KMS-11 (cell line): ENCODE measurements around the gene PSAP.

ENCODE experiments used
- H2AFZ ChIP-seq: fragments of 200-600 bp; sonication (generic); 2 replicates; pipeline ENCODE4 v1.6.1; 2016; ENCODE audit warnings: antibody characterized with exemption, mixed run types, low read depth
- H3K27ac ChIP-seq: fragments of 200-600 bp; sonication (generic); 2 replicates; pipeline ENCODE4 v1.6.1; 2016; ENCODE audit warnings: mild to moderate bottlenecking, mixed run types
- H3K27me3 ChIP-seq: fragments of 200-600 bp; sonication (generic); 2 replicates; pipeline ENCODE4 v1.6.1; 2017; ENCODE audit warnings: mild to moderate bottlenecking, low read depth, mixed run types, moderate library complexity; ENCODE audit not compliant: insufficient read depth
- H3K36me3 ChIP-seq: fragments of 200-600 bp; sonication (generic); 2 replicates; pipeline ENCODE4 v1.6.1; 2017; ENCODE audit warnings: mild to moderate bottlenecking, mixed run types; ENCODE audit not compliant: insufficient read depth
- H3K4me1 ChIP-seq: fragments of 200-600 bp; sonication (generic); 2 replicates; pipeline ENCODE4 v1.6.1; 2016; ENCODE audit warnings: mild to moderate bottlenecking, low read depth, mixed run types; ENCODE audit not compliant: poor library complexity, severe bottlenecking
- H3K4me2 ChIP-seq: fragments of 200-600 bp; sonication (generic); 2 replicates; pipeline ENCODE4 v1.7.0; 2016; ENCODE audit warnings: mild to moderate bottlenecking, mixed run types
- H3K4me3 ChIP-seq: fragments of 200-600 bp; sonication (generic); IDR thresholded peaks from 2 replicates; pipeline ENCODE4 v1.6.1; 2017; ENCODE audit warnings: low read depth, low read length, mixed read lengths; ENCODE audit not compliant: insufficient read depth
- H3K79me2 ChIP-seq: fragments of 200-600 bp; sonication (generic); 2 replicates; pipeline ENCODE4 v1.6.1; 2016; ENCODE audit warnings: low read depth, mixed run types; ENCODE audit not compliant: insufficient read depth
- H3K9ac ChIP-seq: fragments of 200-600 bp; sonication (generic); 2 replicates; pipeline ENCODE4 v1.6.1; 2016; ENCODE audit warnings: mild to moderate bottlenecking, mixed run types
- H4K20me1 ChIP-seq: fragments of 200-600 bp; sonication (generic); 2 replicates; pipeline ENCODE4 v1.6.1; 2016; ENCODE audit warnings: mild to moderate bottlenecking, mixed run types; ENCODE audit not compliant: insufficient read depth
- TF ChIP-seq, protein P1 (sequence below): fragments of 200-600 bp; sonication (generic); conservative IDR thresholded peaks from 2 replicates; pipeline ENCODE4 v1.6.1; 2017; ENCODE audit warnings: low read depth, mild to moderate bottlenecking, antibody characterized with exemption, low read length, moderate library complexity, mixed read lengths

Gene PSAP

DNA sequence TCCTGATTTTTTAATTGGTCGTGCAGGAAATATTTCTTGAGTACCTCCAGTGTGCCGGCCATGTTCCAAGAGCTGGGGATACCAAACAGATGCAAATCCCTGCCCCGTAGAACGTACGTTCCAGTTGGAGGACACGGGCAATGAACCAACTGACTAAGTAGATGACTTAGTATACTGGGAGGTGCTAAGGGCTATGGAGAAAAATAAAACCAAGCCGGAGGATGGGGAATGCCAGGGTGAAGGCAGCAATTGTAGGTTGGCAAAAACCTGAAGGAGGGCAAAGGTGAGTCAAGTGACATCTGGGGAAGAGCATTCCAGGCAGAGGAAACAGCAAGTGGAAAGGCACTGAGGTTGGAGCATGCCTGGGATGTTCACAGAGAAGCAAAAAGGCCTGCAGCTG lies 70.9 kb downstream of the PSAP start:
- Histone ChIP-seq H3K4me1 (no peaks in the 10 kb centered on the region), H3K79me2 (no peaks in the 10 kb centered on the region), H2AFZ (no peak overlapping the region), H3K4me2 (no peak overlapping the region), H3K36me3 (no peaks in the 10 kb centered on the region), H3K27me3 (peaks cover 58% of the 10 kb centered on the region), H3K9ac (no peak overlapping the region), H3K27ac (no peak overlapping the region), H3K4me3 (no peak overlapping the region), H4K20me1 (no peaks in the 10 kb centered on the region)
- TF ChIP-seq, protein P1, sequence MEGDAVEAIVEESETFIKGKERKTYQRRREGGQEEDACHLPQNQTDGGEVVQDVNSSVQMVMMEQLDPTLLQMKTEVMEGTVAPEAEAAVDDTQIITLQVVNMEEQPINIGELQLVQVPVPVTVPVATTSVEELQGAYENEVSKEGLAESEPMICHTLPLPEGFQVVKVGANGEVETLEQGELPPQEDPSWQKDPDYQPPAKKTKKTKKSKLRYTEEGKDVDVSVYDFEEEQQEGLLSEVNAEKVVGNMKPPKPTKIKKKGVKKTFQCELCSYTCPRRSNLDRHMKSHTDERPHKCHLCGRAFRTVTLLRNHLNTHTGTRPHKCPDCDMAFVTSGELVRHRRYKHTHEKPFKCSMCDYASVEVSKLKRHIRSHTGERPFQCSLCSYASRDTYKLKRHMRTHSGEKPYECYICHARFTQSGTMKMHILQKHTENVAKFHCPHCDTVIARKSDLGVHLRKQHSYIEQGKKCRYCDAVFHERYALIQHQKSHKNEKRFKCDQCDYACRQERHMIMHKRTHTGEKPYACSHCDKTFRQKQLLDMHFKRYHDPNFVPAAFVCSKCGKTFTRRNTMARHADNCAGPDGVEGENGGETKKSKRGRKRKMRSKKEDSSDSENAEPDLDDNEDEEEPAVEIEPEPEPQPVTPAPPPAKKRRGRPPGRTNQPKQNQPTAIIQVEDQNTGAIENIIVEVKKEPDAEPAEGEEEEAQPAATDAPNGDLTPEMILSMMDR: no peak

DNA sequence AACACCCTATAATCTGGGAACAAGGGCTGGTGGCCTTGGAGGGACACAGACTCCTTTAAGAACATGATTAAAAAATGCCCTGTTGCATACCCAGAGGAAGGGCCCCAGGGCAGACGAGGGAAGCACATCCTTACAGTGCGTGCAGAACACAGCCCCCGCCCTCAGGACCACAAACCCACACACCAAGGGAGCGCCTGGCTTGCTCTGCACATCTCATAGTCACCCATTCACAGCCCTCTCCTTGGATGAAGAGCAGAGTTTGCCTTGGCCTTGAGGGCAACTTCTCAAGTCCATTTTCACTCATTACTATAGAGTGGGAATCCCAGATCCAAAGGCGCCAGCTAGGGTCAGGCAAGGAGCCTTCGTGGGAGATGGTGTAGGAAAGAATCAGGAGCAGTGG lies 71.4 kb downstream of the PSAP start:
- H3K4me3 ChIP-seq: no peak overlapping the region
- no peaks in the 10 kb centered on the region for H3K36me3 ChIP-seq
- TF ChIP-seq, protein P1: no peak
- peaks cover 54% of the 10 kb centered on the region for H3K27me3 ChIP-seq
- H3K4me1 ChIP-seq: no peaks in the 10 kb centered on the region
- H3K9ac ChIP-seq: no peak overlapping the region
- no peak overlapping the region for H3K27ac ChIP-seq
- no peaks in the 10 kb centered on the region for H3K79me2 ChIP-seq
- no peaks in the 10 kb centered on the region for H4K20me1 ChIP-seq
- no peak overlapping the region for H2AFZ ChIP-seq
- no peak overlapping the region for H3K4me2 ChIP-seq

DNA sequence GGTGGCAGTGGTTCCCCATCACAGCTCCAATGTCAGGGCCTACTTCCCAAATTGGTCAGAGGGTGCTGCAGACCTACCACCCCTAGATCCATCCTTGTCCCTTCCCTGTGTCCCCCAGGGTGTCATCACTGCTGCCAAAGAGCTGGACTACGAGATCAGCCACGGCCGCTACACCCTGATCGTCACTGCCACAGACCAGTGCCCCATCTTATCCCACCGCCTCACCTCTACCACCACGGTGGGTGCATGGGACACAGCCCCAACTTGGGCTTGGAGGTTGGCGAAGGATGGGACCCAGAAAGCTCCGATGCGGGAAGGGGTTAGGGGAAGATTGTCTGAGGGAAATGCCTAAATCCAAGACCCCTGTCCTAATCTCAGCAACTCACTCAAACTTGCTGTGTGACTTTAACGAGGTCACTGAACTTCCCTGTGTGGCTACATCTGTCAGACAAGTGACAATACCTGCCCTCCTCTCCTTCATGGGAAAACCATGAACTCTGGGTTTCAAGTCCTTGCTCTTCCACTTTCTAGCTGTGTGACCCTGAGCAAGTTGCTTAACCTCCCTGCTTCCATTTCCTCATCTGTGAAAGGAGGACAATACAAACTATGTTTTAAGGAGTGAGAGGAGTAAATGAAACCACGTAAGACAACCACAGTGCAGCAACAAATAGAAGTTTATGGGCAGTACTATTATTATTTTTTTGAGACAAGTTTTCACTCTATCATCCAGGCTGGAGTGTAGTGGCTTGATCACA lies 72.8 kb downstream of the PSAP start:
- Histone ChIP-seq H3K36me3 (no peaks in the 10 kb centered on the region), H3K27me3 (peaks cover 45% of the 10 kb centered on the region), H3K4me3 (no peak overlapping the region), H3K4me2 (no peak overlapping the region), H3K27ac (no peak overlapping the region), H3K79me2 (no peaks in the 10 kb centered on the region), H3K4me1 (no peaks in the 10 kb centered on the region), H4K20me1 (no peaks in the 10 kb centered on the region), H3K9ac (no peak overlapping the region), H2AFZ (no peak overlapping the region)
- TF ChIP-seq, protein P1: no peak

DNA sequence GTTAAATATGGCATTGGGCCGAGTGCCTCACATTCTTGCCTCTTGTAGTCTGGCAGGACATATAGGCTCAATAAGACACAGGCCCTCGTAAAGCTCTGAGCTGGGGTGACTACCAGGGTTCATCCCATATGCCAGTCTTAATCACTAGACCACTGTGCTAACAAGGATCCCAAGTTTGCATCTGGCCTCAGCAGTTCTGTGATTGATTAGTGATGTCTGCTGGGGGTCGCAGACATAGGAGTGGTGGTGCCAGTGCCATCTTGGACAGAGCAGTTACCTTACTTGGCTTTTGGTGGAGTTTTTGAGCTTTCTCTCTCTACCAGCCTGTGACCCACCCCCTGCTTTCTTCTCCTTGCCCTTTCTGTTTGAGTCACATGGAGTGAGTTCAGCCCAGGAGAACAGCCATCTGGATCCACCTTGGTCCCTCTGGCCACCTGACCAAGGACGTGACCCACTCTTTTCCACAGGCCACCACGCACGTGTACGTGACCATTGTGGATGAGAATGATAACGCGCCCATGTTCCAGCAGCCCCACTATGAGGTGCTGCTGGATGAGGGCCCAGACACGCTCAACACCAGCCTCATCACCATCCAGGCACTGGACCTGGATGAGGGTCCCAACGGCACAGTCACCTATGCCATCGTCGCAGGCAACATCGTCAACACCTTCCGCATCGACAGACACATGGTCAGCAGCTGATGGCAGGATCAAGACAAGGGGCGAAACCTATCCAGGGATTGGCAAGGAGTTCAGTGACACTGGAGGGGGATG lies 73.7 kb downstream of the PSAP start:
- Histone ChIP-seq H3K4me3 (no peak overlapping the region), H3K36me3 (no peaks in the 10 kb centered on the region), H3K79me2 (no peaks in the 10 kb centered on the region), H3K4me2 (no peak overlapping the region), H3K4me1 (no peaks in the 10 kb centered on the region), H4K20me1 (no peaks in the 10 kb centered on the region), H3K9ac (no peak overlapping the region), H3K27ac (no peak overlapping the region), H2AFZ (no peak overlapping the region), H3K27me3 (peaks cover 43% of the 10 kb centered on the region)
- TF ChIP-seq, protein P1: no peak
